HepG2 (cell line): Measurements from ENCODE around the gene CNTN2. TPM values are rescaled to one million over a fixed set of nuclear protein-coding genes. Genes with fewer than 3 reads are reported as not detected.

Experiments
- CHCHD3 ChIP-seq: sonication (generic); formaldehyde crosslinking; IDR thresholded peaks from 2 replicates; pipeline ENCODE4 v1.8.0; 2022; ENCODE audit warnings: mild to moderate bottlenecking, missing genetic modification reagents, moderate library complexity
- HIVEP1 ChIP-seq: sonication (generic); formaldehyde crosslinking; IDR thresholded peaks from 2 replicates; pipeline ENCODE4 v1.4.0; 2020; ENCODE audit warnings: mild to moderate bottlenecking, missing genetic modification reagents
- KDM3A ChIP-seq: IDR thresholded peaks from 2 replicates; pipeline ENCODE4 v1.6.1; 2018; ENCODE audit warnings: low read depth, missing compliant biosample characterization
- LCORL ChIP-seq, 2 experiments: fragments of 450-650 bp in 1 of 2; sonication (generic) in 1 of 2; formaldehyde crosslinking in 1 of 2; IDR thresholded peaks; 2 replicates each; pipeline versions ENCODE4 v1.5.0 to v1.6.1; 2017 to 2020; ENCODE audit warnings: antibody characterized with exemption in 1 of 2, missing genetic modification reagents in 1 of 2
- MAF1 ChIP-seq: sonication (generic); formaldehyde crosslinking; IDR thresholded peaks from 2 replicates; pipeline ENCODE4 v1.5.0; 2020; ENCODE audit warnings: missing genetic modification reagents, borderline replicate concordance
- MLLT10 ChIP-seq: sonication (generic); formaldehyde crosslinking; IDR thresholded peaks from 2 replicates; pipeline ENCODE4 v1.4.0; 2020; ENCODE audit warnings: missing genetic modification reagents
- RCOR2 ChIP-seq: IDR thresholded peaks from 2 replicates; pipeline ENCODE4 v1.6.1; 2016; ENCODE audit warnings: missing biosample characterization, missing genetic modification reagents
- SMARCC2 ChIP-seq: fragments of 450-650 bp; IDR thresholded peaks from 2 replicates; pipeline ENCODE4 v1.6.1; 2017; ENCODE audit warnings: antibody characterized with exemption, mild to moderate bottlenecking
- TAF1 ChIP-seq: sonication (generic); formaldehyde crosslinking; IDR thresholded peaks from 2 replicates; pipeline ENCODE4 v1.4.0; 2020; ENCODE audit warnings: missing genetic modification reagents
- TAF15 ChIP-seq: fragments of 200-400 bp; formaldehyde crosslinking; IDR thresholded peaks from one replicate; pipeline ENCODE4 v1.6.1; 2018; ENCODE audit warnings: mild to moderate bottlenecking, low read depth, low read length; ENCODE audit not compliant: poor library complexity, severe bottlenecking
- ZNF33A ChIP-seq: sonication (generic); formaldehyde crosslinking; IDR thresholded peaks from 2 replicates; pipeline ENCODE4 v1.5.1; 2020; ENCODE audit warnings: missing genetic modification reagents, mild to moderate bottlenecking, moderate library complexity, borderline replicate concordance
- ZNF549 ChIP-seq: sonication (generic); formaldehyde crosslinking; IDR thresholded peaks from 2 replicates; pipeline ENCODE4 v1.5.0; 2020; ENCODE audit warnings: missing genetic modification reagents
- ZNF605 ChIP-seq: sonication (generic); formaldehyde crosslinking; IDR thresholded peaks from 2 replicates; pipeline ENCODE4 v1.8.0; 2022; ENCODE audit warnings: mild to moderate bottlenecking, missing genetic modification reagents
- ZNF777 ChIP-seq: sonication (generic); formaldehyde crosslinking; IDR thresholded peaks from 2 replicates; pipeline ENCODE4 v1.4.0; 2020; ENCODE audit warnings: missing genetic modification reagents
- polyA plus RNA-seq, 8 experiments: library from polyadenylated mRNA; depleted of rRNA in 3 of 8; stranded (reverse) in 7 of 8; unstranded in 1 of 8; fragments of >200 nt; fragmentation: Illumina TruSeq in 4 of 8; extraction: Trizol in 4 of 8; gene quantifications; 2 replicates each; pipeline versions ENCODE4 v1.2.1 to v1.2.3, GENCODE V29; 2011 to 2016; ENCODE audit warnings: low read depth in 4 of 8, missing spikeins in 1 of 8, mixed read lengths in 1 of 8; ENCODE audit not compliant: insufficient read depth in 1 of 8
- total RNA-seq, 5 experiments: library from RNA; depleted of rRNA; stranded (reverse); fragments of >200 nt; fragmentation: Illumina TruSeq; extraction: Trizol; gene quantifications; 2 replicates each; pipeline ENCODE4 v1.2.3, GENCODE V29; 2016; ENCODE audit warnings: low read depth in 1 of 5
- TF ChIP-seq, protein P1 (sequence below): IDR thresholded peaks from 2 replicates; pipeline ENCODE4 v1.6.1; 2016; ENCODE audit warnings: mild to moderate bottlenecking, missing biosample characterization, missing genetic modification reagents
- TF ChIP-seq, protein P2 (sequence below): sonication (generic); formaldehyde crosslinking; IDR thresholded peaks from 2 replicates; pipeline ENCODE4 v1.5.0; 2020; ENCODE audit warnings: mild to moderate bottlenecking, missing genetic modification reagents, borderline replicate concordance
- TF ChIP-seq, protein P3 (sequence below): IDR thresholded peaks from 2 replicates; pipeline ENCODE4 v1.6.1; 2016; ENCODE audit warnings: mild to moderate bottlenecking
- TF ChIP-seq, protein P4 (sequence below): sonication (generic); formaldehyde crosslinking; IDR thresholded peaks from 2 replicates; pipeline ENCODE4 v1.9.0; 2021; ENCODE audit warnings: missing genetic modification reagents, borderline replicate concordance
- TF ChIP-seq, protein P5 (sequence below): sonication (generic); formaldehyde crosslinking; IDR thresholded peaks from 2 replicates; pipeline ENCODE4 v1.5.0; 2020; ENCODE audit warnings: mild to moderate bottlenecking, missing genetic modification reagents

CNTN2 gene
- total and polyA plus RNA-seq, 2 of the 13 experiments (the other 11 are each of a cell fraction or from before 2014, with no cell fraction given), result not detected

DNA sequence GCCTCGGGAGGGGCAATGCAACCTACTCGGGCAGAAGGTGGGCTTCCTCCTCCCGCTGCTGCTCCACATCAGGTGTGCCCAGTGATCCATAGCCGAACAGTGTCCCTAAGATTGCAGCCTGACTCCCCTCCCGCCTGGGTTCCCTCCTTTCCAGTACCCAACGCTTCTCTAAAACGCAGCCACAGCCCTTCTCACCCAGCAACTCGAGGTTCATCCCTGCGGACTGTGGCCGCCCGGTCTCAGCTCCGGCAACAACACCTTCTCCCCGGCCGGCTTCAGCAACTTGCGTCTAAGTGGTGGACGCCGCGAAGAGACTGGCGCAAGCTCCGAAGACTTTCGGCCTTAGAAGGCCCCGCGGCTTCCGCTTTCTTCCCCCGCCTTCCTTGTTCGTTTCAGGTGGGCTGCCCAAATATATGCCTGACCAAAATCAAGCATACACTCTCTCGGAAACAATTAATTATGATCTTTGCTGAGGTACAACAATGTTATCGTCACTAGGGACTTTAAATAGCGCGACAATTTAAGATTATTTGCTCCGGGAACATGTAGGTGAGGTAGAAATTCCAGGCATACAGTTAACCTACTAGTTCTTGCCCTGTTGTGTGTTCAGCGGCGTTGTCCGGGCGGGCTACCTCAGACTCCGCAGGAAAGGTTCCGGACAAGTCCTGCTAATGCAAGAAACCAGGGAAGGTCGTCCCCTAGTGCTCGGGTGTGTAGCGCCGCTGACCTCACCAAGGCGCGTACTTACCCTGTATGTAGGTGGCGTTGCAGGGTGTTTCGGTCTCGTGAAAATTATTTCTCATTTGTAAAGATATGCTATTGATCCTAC lies 78.9 kb downstream of the CNTN2 start, which contains the start of gene RBBP5 (continued):
- TF ChIP-seq ZNF605 (CRISPR knock-in tag) (peak; percentile 85; the same call in 1 of the 2 replicates), ZNF549 (CRISPR knock-in tag) (no peak), TAF1 (CRISPR knock-in tag) (peak; percentile 74), SMARCC2 (no peak), RCOR2 (peak; percentile 64; the same call in 1 of the 2 replicates), HIVEP1 (CRISPR knock-in tag) (peak; percentile 17; the same call in 1 of the 2 replicates), LCORL (IDR thresholded peaks at IDR 0.05) (peak; percentile 86), LCORL (CRISPR knock-in tag; IDR thresholded peaks at IDR 0.05) (no peak; the same call in 1 of the 2 replicates), TAF15 (no peak), KDM3A (peak; percentile 59; the same call in 1 of the 2 replicates), CHCHD3 (CRISPR knock-in tag) (no peak), ZNF777 (CRISPR knock-in tag) (no peak; the same call in 1 of the 2 replicates), ZNF33A (CRISPR knock-in tag) (no peak; the same call in 1 of the 2 replicates), MLLT10 (CRISPR knock-in tag) (no peak), MAF1 (CRISPR knock-in tag) (no peak)
- TF ChIP-seq, protein P1, sequence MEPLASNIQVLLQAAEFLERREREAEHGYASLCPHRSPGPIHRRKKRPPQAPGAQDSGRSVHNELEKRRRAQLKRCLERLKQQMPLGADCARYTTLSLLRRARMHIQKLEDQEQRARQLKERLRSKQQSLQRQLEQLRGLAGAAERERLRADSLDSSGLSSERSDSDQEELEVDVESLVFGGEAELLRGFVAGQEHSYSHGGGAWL (CRISPR knock-in tag), result peak; percentile 33; the same call in 1 of the 2 replicates
- TF ChIP-seq, protein P2, sequence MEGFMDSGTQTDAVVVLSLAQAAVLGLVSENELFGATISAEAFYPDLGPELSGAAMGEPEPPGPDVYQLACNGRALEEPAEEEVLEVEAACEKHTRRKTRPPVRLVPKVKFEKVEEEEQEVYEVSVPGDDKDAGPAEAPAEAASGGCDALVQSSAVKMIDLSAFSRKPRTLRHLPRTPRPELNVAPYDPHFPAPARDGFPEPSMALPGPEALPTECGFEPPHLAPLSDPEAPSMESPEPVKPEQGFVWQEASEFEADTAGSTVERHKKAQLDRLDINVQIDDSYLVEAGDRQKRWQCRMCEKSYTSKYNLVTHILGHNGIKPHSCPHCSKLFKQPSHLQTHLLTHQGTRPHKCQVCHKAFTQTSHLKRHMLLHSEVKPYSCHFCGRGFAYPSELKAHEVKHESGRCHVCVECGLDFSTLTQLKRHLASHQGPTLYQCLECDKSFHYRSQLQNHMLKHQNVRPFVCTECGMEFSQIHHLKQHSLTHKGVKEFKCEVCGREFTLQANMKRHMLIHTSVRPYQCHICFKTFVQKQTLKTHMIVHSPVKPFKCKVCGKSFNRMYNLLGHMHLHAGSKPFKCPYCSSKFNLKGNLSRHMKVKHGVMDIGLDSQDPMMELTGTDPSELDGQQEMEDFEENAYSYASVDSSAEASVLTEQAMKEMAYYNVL (CRISPR knock-in tag), result peak; percentile 68; the same call in 1 of the 2 replicates
- TF ChIP-seq, protein P3, sequence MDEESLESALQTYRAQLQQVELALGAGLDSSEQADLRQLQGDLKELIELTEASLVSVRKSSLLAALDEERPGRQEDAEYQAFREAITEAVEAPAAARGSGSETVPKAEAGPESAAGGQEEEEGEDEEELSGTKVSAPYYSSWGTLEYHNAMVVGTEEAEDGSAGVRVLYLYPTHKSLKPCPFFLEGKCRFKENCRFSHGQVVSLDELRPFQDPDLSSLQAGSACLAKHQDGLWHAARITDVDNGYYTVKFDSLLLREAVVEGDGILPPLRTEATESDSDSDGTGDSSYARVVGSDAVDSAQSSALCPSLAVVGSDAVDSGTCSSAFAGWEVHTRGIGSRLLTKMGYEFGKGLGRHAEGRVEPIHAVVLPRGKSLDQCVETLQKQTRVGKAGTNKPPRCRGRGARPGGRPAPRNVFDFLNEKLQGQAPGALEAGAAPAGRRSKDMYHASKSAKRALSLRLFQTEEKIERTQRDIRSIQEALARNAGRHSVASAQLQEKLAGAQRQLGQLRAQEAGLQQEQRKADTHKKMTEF (CRISPR knock-in tag), result peak; percentile 97
- TF ChIP-seq, protein P4, sequence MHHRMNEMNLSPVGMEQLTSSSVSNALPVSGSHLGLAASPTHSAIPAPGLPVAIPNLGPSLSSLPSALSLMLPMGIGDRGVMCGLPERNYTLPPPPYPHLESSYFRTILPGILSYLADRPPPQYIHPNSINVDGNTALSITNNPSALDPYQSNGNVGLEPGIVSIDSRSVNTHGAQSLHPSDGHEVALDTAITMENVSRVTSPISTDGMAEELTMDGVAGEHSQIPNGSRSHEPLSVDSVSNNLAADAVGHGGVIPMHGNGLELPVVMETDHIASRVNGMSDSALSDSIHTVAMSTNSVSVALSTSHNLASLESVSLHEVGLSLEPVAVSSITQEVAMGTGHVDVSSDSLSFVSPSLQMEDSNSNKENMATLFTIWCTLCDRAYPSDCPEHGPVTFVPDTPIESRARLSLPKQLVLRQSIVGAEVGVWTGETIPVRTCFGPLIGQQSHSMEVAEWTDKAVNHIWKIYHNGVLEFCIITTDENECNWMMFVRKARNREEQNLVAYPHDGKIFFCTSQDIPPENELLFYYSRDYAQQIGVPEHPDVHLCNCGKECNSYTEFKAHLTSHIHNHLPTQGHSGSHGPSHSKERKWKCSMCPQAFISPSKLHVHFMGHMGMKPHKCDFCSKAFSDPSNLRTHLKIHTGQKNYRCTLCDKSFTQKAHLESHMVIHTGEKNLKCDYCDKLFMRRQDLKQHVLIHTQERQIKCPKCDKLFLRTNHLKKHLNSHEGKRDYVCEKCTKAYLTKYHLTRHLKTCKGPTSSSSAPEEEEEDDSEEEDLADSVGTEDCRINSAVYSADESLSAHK (CRISPR knock-in tag), result no peak
- TF ChIP-seq, protein P5, sequence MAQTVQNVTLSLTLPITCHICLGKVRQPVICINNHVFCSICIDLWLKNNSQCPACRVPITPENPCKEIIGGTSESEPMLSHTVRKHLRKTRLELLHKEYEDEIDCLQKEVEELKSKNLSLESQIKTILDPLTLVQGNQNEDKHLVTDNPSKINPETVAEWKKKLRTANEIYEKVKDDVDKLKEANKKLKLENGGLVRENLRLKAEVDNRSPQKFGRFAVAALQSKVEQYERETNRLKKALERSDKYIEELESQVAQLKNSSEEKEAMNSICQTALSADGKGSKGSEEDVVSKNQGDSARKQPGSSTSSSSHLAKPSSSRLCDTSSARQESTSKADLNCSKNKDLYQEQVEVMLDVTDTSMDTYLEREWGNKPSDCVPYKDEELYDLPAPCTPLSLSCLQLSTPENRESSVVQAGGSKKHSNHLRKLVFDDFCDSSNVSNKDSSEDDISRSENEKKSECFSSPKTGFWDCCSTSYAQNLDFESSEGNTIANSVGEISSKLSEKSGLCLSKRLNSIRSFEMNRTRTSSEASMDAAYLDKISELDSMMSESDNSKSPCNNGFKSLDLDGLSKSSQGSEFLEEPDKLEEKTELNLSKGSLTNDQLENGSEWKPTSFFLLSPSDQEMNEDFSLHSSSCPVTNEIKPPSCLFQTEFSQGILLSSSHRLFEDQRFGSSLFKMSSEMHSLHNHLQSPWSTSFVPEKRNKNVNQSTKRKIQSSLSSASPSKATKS (CRISPR knock-in tag), result no peak
